Panc1 (cell line): ENCODE measurements around the gene AAK1. TPM values are rescaled to one million over a fixed set of nuclear protein-coding genes. Genes with fewer than 3 reads are reported as not detected.

ENCODE experiments used
- ATAC-seq: fragments of 200-7000 bp; cut with Tn5 transposase; 2 replicates; pipeline ENCODE4 v1.9.1; 2020; ENCODE audit warnings: mild to moderate bottlenecking, moderate library complexity
- BruUV-seq: library from RNA; stranded (reverse); fragments of 400-500 nt; replicated peaks from 2 replicates; lab custom pipeline; 2021; lab: Mats Ljungman, UMichigan
- CTCF ChIA-PET: fragments of 300-600 bp; sonication (Branson Sonifier 250); formaldehyde crosslinking; loops from one replicate; lab custom pipeline; 2022; ENCODE audit warnings: antibody characterized with exemption; lab: Charles Lee
- POLR2A ChIA-PET: fragments of 300-600 bp; sonication (Branson Sonifier 250); formaldehyde crosslinking; loops from one replicate; lab custom pipeline; 2022; ENCODE audit warnings: antibody characterized with exemption; lab: Charles Lee
- DNase-seq: peaks from one replicate; pipeline ENCODE4 v3.0.0-alpha.2; 2010; ENCODE audit warnings: low read depth, low spot score
- H3K27ac ChIP-seq: 2 replicates; pipeline ENCODE4 v1.5.1; 2011; ENCODE audit warnings: mild to moderate bottlenecking, low read length, inconsistent platforms
- H3K27me3 ChIP-seq: fragments of 200-500 bp; sonication (Bioruptor generic); 2 replicates; pipeline ENCODE4 v1.6.0; 2014; ENCODE audit warnings: low read length, inconsistent platforms; ENCODE audit not compliant: control insufficient read depth, insufficient read depth
- H3K36me3 ChIP-seq: fragments of 200-500 bp; sonication (Bioruptor generic); 2 replicates; pipeline ENCODE4 v1.5.1; 2014; ENCODE audit warnings: inconsistent platforms, mild to moderate bottlenecking, low read length, moderate library complexity; ENCODE audit not compliant: control insufficient read depth, insufficient read depth
- H3K4me1 ChIP-seq: 2 replicates; pipeline ENCODE4 v1.5.1; 2011; ENCODE audit warnings: inconsistent platforms, mild to moderate bottlenecking, low read length, moderate library complexity; ENCODE audit not compliant: control insufficient read depth, insufficient read depth
- H3K4me3 ChIP-seq, 2 experiments: 2 replicates each; pipeline ENCODE4 v1.5.1; 2011 to 2012; ENCODE audit warnings: low read depth in 2 of 2, low read length in 2 of 2, mild to moderate bottlenecking in 2 of 2, inconsistent platforms in 1 of 2, moderate library complexity in 1 of 2
- H3K9me3 ChIP-seq: fragments of 200-500 bp; sonication (Bioruptor generic); 2 replicates; pipeline ENCODE4 v1.5.1; 2014; ENCODE audit warnings: low read depth, mild to moderate bottlenecking, inconsistent platforms, low read length, moderate library complexity; ENCODE audit not compliant: control insufficient read depth, insufficient read depth
- POLR2AphosphoS5 ChIP-seq: IDR thresholded peaks from 2 replicates; pipeline ENCODE4 v1.6.1; 2012; ENCODE audit warnings: mild to moderate bottlenecking, low read depth, low read length, moderate library complexity
- SIN3A ChIP-seq: IDR thresholded peaks from 2 replicates; pipeline ENCODE4 v1.6.1; 2012; ENCODE audit warnings: low read depth, mild to moderate bottlenecking, low read length, moderate library complexity, borderline replicate concordance; ENCODE audit not compliant: insufficient read depth
- TCF7L2 ChIP-seq: IDR thresholded peaks from 2 replicates; pipeline ENCODE4 v1.6.1; 2011; ENCODE audit warnings: mild to moderate bottlenecking, low read depth, low read length, inconsistent platforms
- in situ Hi-C: cut with HindIII; loops from 2 replicates; pipeline ENCODE4 v1.10.0; 2016; ENCODE audit warnings: low sequenced_read_pairs, low pct_unique_long_range_greater_than_20kb
- intact Hi-C: fragments of 100-400 bp; cut with micrococcal nuclease; formaldehyde crosslinking; loops from one replicate; pipeline ENCODE4 v1.10.0; 2022; ENCODE audit not compliant: unreplicated experiment
- total RNA-seq: library from RNA; stranded (reverse); gene quantifications from one replicate; pipeline ENCODE4 v1.2.1, GENCODE V29; 2021; ENCODE audit not compliant: unreplicated experiment
- TF ChIP-seq, protein P1 (sequence below): fragments of 450-650 bp; IDR thresholded peaks from 2 replicates; pipeline ENCODE4 v1.5.1; 2017; ENCODE audit warnings: mild to moderate bottlenecking
- TF ChIP-seq, protein P2 (sequence below), 2 experiments: IDR thresholded peaks; 2 replicates each; pipeline ENCODE4 v1.6.1; 2011 to 2012; ENCODE audit warnings: low read depth in 2 of 2, control low read depth in 1 of 2, low read length in 1 of 2, mild to moderate bottlenecking in 1 of 2, moderate library complexity in 1 of 2; ENCODE audit not compliant: insufficient read depth in 1 of 2

Gene AAK1
- total RNA-seq, 1 experiment from 2014 or later, result 123 TPM

GRCh38 chr2:69584127-69584889 is 59.2 kb downstream of the AAK1 start:
- Histone ChIP-seq H3K4me1 (peaks cover 15% of the 10 kb centered on the region), H3K27me3 (no peaks in the 10 kb centered on the region), H3K9me3 (no peaks in the 10 kb centered on the region), H3K36me3 (no peaks in the 10 kb centered on the region), H3K27ac (no peak overlapping the region), H3K4me3 (no peak overlapping the region)
- ChIA-PET CTCF (no interaction called here), POLR2A (interaction anchor here (0.5 kb wide), 1 partner anchor 37 kb away, joined by 3 read pairs; no protein-coding TSS in a partner anchor)
- ATAC-seq (no peak), DNase-seq (no peak)
- in situ Hi-C loops (no loop called here), intact Hi-C loops (no loop called here)
- TF ChIP-seq TCF7L2, result no peak
- TF ChIP-seq, protein P1, sequence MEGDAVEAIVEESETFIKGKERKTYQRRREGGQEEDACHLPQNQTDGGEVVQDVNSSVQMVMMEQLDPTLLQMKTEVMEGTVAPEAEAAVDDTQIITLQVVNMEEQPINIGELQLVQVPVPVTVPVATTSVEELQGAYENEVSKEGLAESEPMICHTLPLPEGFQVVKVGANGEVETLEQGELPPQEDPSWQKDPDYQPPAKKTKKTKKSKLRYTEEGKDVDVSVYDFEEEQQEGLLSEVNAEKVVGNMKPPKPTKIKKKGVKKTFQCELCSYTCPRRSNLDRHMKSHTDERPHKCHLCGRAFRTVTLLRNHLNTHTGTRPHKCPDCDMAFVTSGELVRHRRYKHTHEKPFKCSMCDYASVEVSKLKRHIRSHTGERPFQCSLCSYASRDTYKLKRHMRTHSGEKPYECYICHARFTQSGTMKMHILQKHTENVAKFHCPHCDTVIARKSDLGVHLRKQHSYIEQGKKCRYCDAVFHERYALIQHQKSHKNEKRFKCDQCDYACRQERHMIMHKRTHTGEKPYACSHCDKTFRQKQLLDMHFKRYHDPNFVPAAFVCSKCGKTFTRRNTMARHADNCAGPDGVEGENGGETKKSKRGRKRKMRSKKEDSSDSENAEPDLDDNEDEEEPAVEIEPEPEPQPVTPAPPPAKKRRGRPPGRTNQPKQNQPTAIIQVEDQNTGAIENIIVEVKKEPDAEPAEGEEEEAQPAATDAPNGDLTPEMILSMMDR, result no peak
- TF ChIP-seq SIN3A, result no peak
- TF ChIP-seq, protein P2, sequence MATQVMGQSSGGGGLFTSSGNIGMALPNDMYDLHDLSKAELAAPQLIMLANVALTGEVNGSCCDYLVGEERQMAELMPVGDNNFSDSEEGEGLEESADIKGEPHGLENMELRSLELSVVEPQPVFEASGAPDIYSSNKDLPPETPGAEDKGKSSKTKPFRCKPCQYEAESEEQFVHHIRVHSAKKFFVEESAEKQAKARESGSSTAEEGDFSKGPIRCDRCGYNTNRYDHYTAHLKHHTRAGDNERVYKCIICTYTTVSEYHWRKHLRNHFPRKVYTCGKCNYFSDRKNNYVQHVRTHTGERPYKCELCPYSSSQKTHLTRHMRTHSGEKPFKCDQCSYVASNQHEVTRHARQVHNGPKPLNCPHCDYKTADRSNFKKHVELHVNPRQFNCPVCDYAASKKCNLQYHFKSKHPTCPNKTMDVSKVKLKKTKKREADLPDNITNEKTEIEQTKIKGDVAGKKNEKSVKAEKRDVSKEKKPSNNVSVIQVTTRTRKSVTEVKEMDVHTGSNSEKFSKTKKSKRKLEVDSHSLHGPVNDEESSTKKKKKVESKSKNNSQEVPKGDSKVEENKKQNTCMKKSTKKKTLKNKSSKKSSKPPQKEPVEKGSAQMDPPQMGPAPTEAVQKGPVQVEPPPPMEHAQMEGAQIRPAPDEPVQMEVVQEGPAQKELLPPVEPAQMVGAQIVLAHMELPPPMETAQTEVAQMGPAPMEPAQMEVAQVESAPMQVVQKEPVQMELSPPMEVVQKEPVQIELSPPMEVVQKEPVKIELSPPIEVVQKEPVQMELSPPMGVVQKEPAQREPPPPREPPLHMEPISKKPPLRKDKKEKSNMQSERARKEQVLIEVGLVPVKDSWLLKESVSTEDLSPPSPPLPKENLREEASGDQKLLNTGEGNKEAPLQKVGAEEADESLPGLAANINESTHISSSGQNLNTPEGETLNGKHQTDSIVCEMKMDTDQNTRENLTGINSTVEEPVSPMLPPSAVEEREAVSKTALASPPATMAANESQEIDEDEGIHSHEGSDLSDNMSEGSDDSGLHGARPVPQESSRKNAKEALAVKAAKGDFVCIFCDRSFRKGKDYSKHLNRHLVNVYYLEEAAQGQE (IDR thresholded peaks at IDR 0.05; ENCODE audit: insufficient read depth in 1 of 2, low read depth in 2 of 2, low read length in 1 of 2), result no peak
- no peak for TF ChIP-seq POLR2AphosphoS5
- BruUV-seq, result no TSS peak

DNA sequence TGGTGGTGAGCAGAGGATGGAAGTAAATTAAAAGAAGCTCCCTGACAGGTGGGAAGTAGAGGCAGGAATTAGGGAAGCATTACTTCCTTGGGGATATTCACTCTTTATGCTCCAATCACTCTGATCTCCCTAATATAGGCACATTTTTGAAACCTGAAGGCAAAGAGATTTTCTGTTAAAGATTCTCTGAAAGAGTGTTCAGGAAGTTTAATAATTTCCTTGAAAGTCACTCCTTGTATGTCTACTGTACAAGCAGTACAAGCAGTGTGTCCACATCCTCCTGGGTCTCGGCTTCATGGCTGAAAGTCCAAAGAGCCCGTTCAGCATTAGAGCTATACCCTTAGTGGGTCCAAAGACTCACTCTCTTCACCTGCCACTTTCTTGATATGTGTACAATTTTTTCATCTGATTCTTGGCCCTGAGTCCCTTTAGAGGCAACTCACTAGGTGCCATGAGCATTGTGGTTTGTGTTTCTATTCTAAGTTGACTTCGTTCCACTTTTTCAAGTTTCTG is 60.2 kb downstream of the AAK1 start:
- DNase-seq (no peak), ATAC-seq (no peak)
- H3K36me3 ChIP-seq, result no peaks in the 10 kb centered on the region
- ChIA-PET POLR2A (interaction anchor here (0.5 kb wide), 1 partner anchor 37 kb away, joined by 3 read pairs; no protein-coding TSS in a partner anchor), CTCF (interaction anchor here (0.6 kb wide), 1 partner anchor 611 kb away, joined by 4 read pairs; no protein-coding TSS in a partner anchor)
- no peaks in the 10 kb centered on the region for H3K27me3 ChIP-seq
- no peak overlapping the region for H3K27ac ChIP-seq
- no peak overlapping the region for H3K4me3 ChIP-seq
- TF ChIP-seq, protein P1, result no peak
- no peak for TF ChIP-seq POLR2AphosphoS5
- no peak for TF ChIP-seq SIN3A
- TF ChIP-seq, protein P2 (IDR thresholded peaks at IDR 0.05; ENCODE audit: insufficient read depth in 1 of 2, low read depth in 2 of 2, low read length in 1 of 2), result no peak
- intact Hi-C loops, result no loop called here
- no TSS peak for BruUV-seq
- no peaks in the 10 kb centered on the region for H3K9me3 ChIP-seq
- peaks cover 15% of the 10 kb centered on the region for H3K4me1 ChIP-seq
- in situ Hi-C loops, result no loop called here
